Stimulated activated CD4-positive, alpha-beta T cell treated with anti-CD3 and anti-CD28 coated beads, TNF-alpha, amount 100 ng/mL, for 48 hours (primary cell): ENCODE results near the gene ABCA13.

Source experiments
- DNase-seq, 3 donors: peaks; one replicate each; pipeline ENCODE4 v3.0.0-alpha.2; 2020; ENCODE audit warnings: low read depth in 3 of 3

ABCA13 gene

DNA sequence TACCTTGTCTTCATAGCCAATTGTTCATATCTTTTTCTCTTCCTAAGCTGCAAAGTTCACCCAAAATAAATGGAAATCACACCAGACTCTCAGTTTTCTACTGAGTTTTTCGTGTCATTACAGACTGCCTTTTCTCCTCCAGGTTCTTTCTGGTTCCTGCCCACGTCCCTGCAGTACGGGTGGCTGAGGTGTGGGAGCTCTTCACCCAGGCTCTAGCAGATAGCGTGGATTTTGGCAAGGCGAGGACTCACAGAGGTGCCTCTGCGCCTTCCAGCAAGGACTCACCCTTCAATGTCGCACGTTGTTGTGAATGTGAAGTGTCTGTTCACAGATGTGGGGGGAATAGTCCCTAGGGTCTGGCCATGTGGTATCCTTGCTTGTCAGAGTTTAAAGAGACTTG lies 71.6 kb downstream of the ABCA13 start:
- no peak for DNase-seq

DNA sequence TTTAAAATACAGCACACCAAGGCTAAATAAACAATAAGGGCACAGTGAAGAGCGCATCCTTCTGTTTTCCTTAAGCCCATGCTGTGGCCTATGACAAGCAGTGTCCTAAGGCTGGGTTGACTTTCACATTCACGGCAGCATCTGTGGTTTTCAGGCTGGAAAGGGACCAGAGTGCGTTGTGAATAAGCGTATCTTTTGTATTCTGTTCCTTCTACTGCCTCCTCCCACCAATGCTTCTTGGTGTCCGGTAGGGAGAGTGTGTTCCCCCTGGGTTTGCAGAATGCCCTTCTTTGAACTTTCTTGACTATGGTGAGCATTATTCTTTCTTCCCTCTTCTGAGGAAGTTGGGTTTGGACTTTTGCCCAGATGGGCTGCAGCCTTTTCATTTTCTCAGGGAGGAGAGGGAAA lies 73.6 kb downstream of the ABCA13 start:
- no peak for DNase-seq

DNA sequence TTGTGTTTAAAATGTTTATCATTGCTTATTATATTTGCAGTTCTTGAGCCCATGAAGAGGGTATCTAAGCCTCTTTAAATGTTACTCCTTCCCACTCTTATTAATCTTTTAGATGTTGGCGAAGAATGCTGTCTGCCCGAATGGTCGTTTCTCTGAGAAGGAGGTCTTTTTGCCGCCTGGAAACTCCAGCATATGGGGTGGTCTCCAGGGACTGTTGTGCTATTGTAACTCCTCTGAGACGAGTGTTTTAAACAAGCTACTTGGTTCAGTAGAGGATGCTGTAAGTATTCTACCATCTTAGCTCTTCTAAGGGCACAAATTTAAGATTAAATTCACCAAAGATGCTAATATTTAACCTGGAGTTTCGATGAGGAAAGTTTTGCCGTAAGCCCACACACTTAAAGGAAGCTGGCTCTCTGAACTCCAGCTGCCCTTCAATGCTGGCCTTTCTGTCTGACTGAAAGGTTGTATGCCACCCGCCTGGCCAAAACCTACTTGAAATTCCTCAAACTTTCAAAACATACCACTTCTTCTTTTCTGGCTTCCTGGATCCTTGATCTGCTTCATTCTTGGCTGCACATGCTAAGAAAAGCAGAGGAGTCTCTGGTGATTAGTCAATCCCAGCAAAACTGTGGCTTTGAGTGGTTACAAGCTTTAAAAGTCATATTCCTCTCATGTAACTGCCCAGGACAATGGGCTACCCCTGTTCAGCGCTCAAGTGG lies 74.7 kb downstream of the ABCA13 start:
- no peak for DNase-seq

DNA sequence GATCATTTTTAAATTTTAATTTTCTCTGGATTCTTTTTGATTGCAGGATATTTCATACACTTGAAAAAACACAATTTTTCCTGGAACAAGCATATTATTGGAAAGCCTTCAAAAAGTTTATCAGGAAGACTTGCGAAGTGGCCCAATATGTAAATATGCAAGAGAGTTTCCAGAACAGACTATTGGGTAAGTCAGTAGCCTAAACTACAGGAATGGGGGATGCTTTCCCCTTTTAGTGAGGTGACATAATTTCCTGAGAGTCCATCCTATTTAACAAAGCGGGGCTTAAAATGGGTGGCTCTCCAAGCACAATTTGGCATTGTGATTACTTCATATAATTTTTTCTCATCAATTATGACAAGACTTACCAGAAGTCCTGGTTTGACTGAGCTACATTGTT lies 77.9 kb downstream of the ABCA13 start:
- no peak for DNase-seq

DNA sequence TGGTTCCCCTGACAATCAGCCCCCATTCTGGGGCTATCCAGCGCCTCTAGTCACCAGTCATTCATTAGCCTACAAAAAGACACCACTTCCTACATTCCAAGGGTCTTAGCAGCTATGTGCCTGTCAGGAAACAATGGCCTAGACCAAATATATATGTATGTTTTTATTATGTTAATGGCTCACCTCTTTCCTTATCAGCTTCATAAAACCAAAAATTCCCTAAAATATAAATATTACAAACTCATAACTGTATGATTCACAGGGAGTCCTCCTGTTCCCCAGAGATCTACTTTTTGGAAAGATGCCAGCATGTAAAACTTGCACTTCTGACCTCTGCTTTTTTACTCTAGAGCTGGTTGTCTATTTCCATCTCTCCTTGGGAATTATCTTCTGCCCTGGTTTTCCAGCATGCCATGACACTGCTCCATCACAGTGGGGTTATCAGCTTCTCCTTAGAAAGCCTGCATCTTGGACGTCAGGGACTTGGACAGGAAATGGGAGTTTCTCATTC lies 79.2 kb downstream of the ABCA13 start:
- DNase-seq: no peak

DNA sequence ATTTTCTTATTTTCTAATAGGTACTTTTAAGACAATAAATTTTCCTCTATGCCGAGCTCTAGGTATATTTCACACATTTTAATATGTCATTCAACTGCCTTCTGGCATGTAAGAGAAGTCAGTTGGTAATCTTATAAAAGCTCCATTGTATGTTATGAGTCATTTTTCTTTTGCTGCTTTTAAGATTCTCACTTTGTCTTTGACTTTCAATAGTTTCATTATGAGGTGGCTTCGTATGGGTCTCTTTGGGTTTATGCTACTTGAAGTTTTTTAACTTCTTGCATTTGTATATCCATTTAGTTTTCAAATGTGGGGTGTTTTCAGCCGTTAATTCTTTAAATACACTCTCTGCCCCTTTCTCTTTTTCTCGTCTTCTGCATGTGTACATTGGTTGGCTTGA lies 80.5 kb downstream of the ABCA13 start:
- DNase-seq: no peak

DNA sequence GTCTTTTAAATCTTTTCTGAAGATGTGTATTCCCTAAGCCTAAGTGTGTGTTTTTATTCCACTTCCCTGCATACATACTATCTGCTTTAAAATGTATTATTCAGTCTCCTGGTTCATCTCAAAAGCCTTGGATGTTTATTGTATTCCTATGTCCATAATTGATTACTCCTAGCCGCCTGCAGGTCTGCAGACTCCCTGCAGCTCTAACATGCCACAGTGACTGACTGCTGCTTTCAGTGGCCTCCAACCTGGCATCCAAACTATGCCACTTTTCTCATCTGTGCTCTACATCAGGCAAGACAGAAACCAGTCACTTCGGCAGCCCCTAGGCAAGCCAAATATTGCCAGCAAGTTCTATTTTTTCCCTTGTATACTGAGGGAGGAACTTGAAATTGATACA lies 81.7 kb downstream of the ABCA13 start:
- DNase-seq: no peak

DNA sequence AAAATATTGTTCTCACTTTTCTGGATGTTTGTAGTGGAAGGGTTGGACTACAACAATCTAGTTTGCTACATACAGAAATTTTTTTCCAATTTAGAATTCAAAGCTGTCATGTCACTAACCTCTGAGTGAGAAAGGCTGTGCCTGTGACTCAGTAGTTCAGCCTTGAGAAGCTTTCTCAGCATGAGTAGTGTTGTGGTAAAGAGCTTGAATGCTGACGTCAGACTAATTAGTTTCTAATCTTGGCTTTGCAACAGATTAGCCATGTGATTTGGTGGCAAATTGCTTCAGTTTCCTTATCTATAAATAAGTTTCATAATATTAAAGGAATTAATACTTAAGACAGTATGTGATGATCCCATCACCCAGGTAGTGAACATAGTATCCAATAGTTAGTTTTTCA lies 83.8 kb downstream of the ABCA13 start:
- DNase-seq: no peak

DNA sequence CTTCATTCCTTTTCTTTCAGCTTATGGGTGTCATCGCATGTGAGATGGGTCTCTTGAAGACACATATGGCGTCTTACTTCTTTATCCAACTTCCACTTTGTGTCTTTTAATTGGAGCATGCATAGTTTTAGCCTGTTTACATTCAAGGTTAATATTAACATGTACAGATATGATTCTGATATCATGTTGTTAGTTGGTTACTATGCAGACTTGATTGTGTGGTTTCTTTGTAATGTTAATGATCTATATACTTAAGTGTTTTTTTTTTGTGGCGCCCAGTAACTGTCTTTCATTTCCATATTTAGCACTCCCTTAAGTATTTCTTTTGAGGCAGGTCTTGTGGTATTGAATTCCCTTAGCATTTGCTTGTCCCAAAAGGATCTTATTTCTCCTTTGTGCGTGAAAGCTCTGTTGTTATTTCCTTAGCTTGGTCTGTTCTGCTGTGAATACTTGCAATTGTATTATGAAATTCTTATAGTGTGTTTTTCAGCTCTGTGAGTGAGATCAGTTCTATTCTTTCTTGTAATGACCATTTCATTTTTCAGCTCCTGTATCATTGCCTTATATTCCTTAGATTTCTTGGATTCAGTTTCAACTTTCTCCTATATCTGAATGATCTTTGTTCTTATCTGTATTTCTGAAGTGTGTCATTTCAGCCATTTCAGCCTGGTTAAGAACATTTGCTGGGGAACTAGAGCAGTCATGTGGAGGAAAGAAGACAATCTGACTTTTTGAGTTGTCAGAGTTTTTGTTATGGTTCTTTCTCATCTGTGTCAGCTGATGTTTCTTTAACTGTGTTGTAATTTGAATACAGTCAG lies 88.4 kb downstream of the ABCA13 start:
- no peak for DNase-seq

DNA sequence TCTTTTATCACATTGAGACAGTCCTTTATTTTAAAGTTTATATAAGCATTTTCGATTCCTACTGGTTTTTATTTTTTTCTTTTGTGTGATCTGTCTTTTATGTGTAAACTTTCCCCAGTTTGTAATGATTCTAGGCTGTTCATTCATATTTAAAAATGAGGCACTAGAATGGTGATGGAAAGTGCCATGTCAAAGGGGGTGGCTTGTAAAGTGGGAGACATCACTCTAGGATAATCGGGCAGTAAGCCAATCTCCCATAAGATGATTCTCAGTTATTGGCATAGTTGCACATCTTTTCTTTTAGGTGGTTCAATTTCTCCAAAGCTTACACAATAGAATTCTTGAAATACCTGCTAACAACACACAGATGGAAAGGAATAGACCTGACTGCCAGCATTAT lies 90.4 kb downstream of the ABCA13 start:
- no peak for DNase-seq

DNA sequence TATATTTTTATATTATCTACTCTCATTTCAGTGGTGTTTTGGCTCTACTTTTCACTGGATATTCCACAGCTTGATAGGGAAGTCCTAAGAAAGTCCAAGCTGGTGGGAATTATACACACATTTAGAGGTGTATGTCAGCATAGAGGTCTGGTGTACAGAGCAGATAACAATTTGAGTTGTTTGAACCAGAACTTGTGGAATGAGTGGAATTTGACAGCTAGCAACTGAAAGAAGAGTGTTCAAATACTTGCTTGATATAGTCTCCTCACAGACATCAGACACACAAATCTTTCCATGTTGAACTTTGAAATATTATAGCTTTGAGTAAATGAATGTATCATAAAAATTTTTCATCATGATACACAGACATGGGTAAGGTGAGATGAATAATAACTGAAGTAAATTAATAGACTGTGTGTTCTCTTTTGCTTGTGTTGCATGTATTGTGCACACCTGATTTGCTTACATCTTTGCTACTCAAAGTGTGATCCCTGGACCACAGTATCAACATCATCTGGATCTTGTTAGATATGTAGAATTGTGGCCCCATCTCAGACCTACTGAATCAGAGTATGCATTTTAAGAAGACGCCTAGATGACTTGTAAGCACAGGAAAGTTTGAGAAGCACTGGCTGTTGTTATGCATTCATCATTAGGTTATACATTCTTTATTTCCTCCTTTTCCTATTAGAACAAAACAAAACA lies 91.5 kb downstream of the ABCA13 start:
- no peak for DNase-seq

DNA sequence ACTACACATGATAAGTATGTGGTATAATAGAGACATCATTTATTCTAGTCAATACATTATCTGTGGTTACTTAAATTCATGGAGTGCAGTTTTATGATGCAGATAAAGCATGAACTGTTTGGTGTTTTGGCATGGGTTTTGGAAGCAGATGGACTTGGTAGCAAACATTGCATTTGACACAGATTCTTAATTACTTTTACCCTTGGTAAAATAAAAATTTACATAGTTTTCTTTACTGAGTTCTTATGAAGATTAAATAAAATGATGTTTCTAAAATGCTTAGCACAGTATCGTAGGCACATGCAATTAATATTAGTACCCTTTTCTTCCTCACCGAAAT lies 92.0 kb downstream of the ABCA13 start:
- no peak for DNase-seq

DNA sequence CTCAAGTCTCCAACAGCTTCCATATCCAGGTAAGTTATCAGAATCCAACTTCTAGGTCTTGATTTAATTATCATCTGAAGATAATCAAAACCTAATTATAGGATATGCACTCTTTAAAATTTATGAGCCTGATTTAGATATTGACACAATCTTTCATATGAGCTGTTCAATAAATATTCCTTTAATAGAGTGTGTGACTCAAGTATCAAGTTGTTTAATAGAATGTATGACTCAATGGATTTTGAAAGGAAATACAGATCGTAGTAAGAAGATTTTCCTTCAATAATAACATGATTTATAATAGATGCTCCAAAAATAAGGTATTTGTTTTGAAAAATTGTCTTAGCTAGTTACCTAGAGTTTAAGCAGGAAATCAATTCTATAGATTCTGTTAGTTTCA lies 97.8 kb downstream of the ABCA13 start:
- no peak for DNase-seq

DNA sequence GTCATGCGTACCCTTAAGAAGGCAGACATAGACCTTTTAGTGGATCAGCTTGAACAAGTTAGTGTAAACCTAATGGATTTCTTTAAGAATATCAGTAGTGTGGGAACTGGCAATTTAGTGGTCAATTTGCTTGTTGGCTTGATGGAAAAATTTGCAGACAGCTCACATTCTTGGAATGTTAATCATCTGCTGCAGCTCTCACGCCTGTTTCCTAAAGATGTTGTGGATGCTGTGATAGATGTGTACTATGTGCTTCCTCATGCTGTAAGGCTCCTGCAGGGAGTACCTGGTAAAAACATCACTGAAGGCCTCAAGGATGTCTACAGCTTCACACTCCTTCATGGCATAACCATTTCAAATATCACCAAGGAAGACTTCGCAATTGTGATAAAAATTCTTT lies 103.4 kb downstream of the ABCA13 start:
- no peak for DNase-seq

DNA sequence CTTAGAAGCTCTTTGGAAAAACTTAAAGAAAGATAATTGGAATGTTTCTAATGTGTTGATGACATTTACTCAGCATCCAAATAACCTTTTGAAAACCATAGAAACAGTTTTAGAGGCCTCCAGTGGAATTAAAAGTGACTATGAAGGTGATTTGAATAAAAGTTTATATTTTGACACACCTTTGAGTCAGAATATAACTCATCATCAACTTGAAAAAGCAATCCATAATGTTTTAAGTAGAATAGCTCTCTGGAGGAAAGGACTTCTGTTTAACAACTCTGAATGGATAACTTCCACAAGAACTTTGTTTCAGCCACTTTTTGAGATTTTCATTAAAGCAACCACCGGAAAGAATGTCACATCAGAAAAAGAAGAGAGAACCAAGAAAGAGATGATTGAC lies 108.2 kb downstream of the ABCA13 start:
- DNase-seq: no peak

DNA sequence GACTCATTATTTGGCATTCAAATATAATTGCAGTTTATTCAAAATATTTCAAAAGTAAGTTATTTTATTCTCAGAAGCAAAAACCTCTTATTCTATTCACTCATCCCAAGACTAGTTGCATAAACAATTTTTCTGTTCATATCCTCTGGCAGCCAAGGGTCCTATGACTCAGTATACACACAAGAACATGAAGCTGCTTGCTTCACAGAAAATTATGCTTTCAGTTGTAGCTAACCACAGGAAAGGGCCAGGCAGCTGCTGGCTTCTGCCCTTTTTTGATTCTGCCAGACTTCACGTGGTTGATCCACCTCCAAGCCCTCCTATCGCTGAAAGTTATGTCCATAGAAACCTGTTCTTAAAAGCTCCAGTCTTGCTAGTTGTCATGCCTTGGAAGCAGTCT lies 108.8 kb downstream of the ABCA13 start:
- no peak for DNase-seq

DNA sequence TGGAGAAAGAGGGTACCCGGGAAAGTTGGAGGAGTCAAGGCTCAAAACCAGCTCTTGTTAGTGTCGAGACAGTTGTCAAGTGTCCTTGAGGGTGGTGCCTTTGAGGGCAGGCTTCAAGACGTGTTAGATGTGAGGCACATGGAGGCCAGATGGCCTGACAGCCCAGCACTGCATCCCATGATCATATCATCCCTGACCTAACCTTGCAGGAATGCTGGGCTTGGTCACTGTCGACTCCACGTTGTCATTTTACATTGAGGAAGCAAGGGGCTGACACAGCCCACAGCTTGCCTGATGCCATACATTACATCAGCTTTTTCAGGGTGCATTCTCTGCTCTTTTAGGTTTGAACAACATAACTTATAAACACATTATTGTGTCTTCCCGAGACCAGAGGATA lies 114.1 kb downstream of the ABCA13 start:
- no peak for DNase-seq

DNA sequence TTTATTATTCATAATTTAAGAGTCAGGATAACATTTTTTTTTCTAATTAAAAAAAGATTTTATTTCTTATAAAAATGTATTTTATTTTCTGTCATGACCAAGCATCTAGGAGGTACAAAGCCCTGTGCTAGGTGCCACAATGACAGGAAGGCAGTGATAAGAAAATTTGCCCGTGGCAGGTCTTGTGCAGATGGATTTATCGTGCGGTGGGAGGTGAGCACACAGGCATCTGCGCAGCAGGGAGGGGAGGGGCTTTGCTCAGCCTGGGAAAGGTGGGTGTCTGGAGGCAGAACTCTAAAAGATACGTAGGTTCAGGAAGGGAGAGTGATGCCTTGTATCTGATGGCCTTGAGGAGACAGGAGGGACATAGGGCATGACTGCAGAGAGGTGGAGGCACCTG lies 115.6 kb downstream of the ABCA13 start:
- DNase-seq: no peak

DNA sequence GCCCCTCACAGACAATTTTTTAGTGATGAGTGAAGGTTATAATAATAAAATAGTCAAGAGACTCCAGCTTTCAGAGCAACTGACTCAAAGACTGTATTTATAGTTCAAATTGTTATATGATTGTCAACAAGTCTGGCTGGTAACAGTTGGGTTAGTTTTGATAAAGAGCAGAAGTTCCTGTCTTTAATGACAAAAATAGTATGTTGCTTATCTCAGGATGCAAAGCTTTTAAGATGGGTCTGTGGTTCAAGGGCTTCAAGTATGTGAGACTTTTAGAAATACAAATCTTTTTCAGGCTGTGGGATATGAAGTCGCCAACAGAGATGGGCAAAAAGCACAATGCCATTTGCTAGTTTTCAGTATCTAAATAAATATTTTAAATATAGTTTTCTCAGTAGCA lies 118.4 kb downstream of the ABCA13 start:
- DNase-seq: no peak

DNA sequence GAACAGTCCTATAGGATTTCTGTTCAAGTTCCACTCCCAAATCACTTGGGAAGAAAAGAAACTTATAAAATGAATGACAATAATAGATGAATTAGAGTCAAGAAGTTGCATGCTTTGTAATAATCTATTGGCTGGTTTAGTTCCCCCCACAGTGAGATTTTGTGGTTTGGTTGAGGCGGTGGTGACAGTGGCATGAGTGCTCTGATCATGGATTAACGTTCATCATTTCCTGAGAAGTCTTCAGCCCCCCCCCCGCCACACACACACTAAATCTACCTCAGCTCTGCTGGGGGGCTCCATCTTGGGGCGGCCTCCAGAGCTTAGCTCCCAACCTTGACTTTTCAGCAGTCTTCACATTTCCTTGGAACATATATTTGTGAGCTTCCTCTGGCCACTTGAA lies 121.7 kb downstream of the ABCA13 start:
- DNase-seq: no peak

DNA sequence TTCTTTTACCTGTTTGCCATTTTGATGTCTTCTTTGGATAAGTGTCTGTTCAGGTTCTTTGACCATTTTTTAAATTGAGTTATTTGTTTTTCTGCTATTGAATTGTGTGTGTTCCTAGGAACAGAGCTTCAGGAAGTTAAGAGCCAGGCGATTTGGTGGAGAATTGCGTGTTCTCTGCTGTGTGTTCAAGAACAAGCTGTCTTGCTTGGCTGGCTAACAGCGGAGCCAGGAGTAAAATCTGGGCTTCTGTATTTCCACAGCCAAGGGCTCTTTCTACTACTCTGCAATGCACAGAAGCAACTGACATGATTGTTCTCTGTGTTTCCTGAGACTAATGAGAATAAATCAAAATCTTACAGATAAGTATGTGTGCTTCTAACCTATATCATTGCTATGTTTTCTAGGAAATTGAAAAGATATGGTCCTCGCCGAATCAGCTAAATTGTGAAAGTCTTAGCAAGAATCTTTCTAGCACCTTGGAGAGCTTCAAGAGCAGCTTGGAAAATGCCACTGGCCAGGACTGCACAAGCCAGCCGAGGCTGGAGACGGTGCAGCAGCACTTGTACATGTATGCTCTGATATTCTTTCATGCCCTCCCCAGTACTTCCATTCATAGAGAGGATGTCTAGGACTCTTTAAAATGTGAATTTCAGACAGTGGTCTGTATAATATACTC lies 124.2 kb downstream of the ABCA13 start:
- DNase-seq: no peak

DNA sequence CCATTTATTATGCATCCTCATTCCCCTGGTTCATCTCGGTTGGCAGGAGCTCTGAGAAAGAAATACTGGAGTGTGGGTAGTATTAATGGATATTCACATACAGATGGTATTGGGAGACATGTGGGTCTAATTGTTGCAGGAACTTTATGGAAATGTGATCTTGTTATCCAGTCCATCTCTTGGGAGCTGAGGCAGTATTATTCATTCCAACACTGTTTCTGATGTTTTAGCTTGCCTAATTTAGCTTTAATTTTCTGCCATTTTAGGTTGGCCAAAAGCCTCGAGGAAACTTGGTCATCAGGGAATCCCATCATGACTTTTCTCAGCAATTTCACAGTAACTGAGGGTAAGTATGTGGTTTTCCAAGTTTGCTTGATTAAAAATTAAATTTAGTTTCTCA lies 125.7 kb downstream of the ABCA13 start:
- no peak for DNase-seq
